OCI-LY7 (cell line): ENCODE measurements around the gene SCCPDH.

Source experiments
- CTCF ChIP-seq: fragments of 200-600 bp; sonication (generic); conservative IDR thresholded peaks from 2 replicates; pipeline ENCODE4 v1.5.1; 2014; ENCODE audit warnings: mild to moderate bottlenecking, antibody characterized with exemption, low read length, moderate library complexity, mixed read lengths
- EZH2phosphoT487 ChIP-seq: fragments of 200-600 bp; sonication (generic); IDR thresholded peaks from 2 replicates; pipeline ENCODE4 v1.6.1; 2018; ENCODE audit warnings: low read depth, borderline replicate concordance, mild to moderate bottlenecking, mixed run types, antibody characterized with exemption, low read length, moderate library complexity, mixed read lengths

GRCh38 chr1:246778663-246779062, 54.5 kb downstream of the SCCPDH start:
- TF ChIP-seq EZH2phosphoT487 (no peak), CTCF (no peak)
